Lung (tissue), 12 donors: ENCODE measurements around the gene IL34. TPM values are rescaled to one million over a fixed set of nuclear protein-coding genes. Genes with fewer than 3 reads are reported as not detected.

Experiments used
- ATAC-seq: fragments of 200-7000 bp; cut with Tn5 transposase; one replicate; pipeline ENCODE4 v1.9.1; 2020; ENCODE audit warnings: moderate number of reproducible peaks; ENCODE audit not compliant: insufficient read depth, low FRiP score
- DNase-seq, 3 donors: peaks; one replicate each; pipeline ENCODE4 v3.0.0-alpha.2; 2013 to 2017
- H3K27ac ChIP-seq, 2 donors: one replicate each; pipeline ENCODE4 v1.5.1; 2013; ENCODE audit warnings: mild to moderate bottlenecking in 2 of 2, moderate library complexity in 2 of 2, control low read depth in 1 of 2, inconsistent platforms in 1 of 2, low read depth in 1 of 2, low read length in 1 of 2
- H3K27me3 ChIP-seq, 3 donors: one replicate each; pipeline ENCODE4 v1.5.1; 2013; ENCODE audit warnings: low read length in 2 of 3; ENCODE audit not compliant: control insufficient read depth in 3 of 3, insufficient read depth in 3 of 3
- H3K36me3 ChIP-seq, 4 donors: one replicate each; pipeline ENCODE4 v1.5.1; 2013; ENCODE audit warnings: low read length in 4 of 4, mild to moderate bottlenecking in 1 of 4, moderate library complexity in 1 of 4; ENCODE audit not compliant: control insufficient read depth in 4 of 4, insufficient read depth in 4 of 4
- H3K4me1 ChIP-seq, 5 donors: one replicate each; pipeline ENCODE4 v1.5.1; 2013; ENCODE audit warnings: low read length in 5 of 5, mild to moderate bottlenecking in 2 of 5, moderate library complexity in 1 of 5; ENCODE audit not compliant: control insufficient read depth in 5 of 5, insufficient read depth in 5 of 5
- H3K4me3 ChIP-seq: one replicate; pipeline ENCODE4 v1.5.1; 2013; ENCODE audit warnings: mild to moderate bottlenecking, control low read depth, moderate library complexity
- H3K9ac ChIP-seq, 2 donors: one replicate each; pipeline ENCODE4 v1.5.1; 2013; ENCODE audit warnings: low read length in 2 of 2, control low read depth in 1 of 2; ENCODE audit not compliant: insufficient read depth in 1 of 2
- H3K9me3 ChIP-seq, 4 donors: one replicate each; pipeline ENCODE4 v1.5.1; 2013; ENCODE audit warnings: low read length in 3 of 4, mild to moderate bottlenecking in 1 of 4, moderate library complexity in 1 of 4; ENCODE audit not compliant: control insufficient read depth in 4 of 4, insufficient read depth in 3 of 4
- CTCF ChIP-seq: IDR thresholded peaks from 2 replicates; pipeline ENCODE4 v1.5.1; 2012; ENCODE audit warnings: mild to moderate bottlenecking; ENCODE audit errors: control extremely low read depth, extremely low read depth
- WGBS, 2 donors: extraction: QIAGEN DNeasy Blood & Tissue Kit; methylation state at CpG; one replicate each; pipeline ENCODE4 v1.1.7; 2013; 5-methylcytosine and 5-hydroxymethylcytosine counted together
- polyA plus RNA-seq, 2 donors: library from polyadenylated mRNA; stranded (reverse); fragments of 200-250 nt; gene quantifications; one replicate each; pipeline ENCODE4 v1.2.1, GENCODE V29; 2013
- total RNA-seq, 2 donors: library from RNA; depleted of rRNA in 1 of 2; stranded (reverse); fragments of >200 nt in 1 of 2; gene quantifications; one replicate each; pipeline ENCODE4 v1.2.1, GENCODE V29; 2014 to 2021
- donor health status: control.
- donor health status: control.
- donor health status: Bipolar disorder and iron deficiency.
- donor health status: healthy.
- donor health status: DM: yes; HTN: yes; CAD: no.

IL34 gene
- total and polyA plus RNA-seq, 4 donors = 1.5 to 13.0 (median 7.1) TPM

DNA sequence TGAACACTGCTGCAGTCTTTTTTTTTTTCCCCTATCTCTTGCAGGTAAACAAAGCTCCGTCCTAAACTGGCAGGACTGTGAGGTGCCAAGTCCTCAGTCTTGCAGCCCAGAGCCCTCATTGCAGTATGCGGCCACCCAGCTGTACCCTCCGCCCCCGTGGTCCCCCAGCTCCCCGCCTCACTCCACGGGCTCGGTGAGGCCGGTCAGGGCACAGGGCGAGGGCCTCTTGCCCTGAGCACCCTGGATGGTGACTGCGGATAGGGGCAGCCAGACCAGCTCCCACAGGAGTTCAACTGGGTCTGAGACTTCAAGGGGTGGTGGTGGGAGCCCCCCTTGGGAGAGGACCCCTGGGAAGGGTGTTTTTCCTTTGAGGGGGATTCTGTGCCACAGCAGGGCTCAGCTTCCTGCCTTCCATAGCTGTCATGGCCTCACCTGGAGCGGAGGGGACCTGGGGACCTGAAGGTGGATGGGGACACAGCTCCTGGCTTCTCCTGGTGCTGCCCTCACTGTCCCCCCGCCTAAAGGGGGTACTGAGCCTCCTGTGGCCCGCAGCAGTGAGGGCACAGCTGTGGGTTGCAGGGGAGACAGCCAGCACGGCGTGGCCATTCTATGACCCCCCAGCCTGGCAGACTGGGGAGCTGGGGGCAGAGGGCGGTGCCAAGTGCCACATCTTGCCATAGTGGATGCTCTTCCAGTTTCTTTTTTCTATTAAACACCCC lies 13.8 kb downstream of the IL34 start:
- 77% methylated on average over 16 of the region's 16 CpGs for WGBS, 2 donors
- H3K4me1 ChIP-seq = no peaks in the 10 kb centered on the region
- H3K27ac ChIP-seq = no peak overlapping the region
- H3K9me3 ChIP-seq = no peaks in the 10 kb centered on the region
- no peaks in the 10 kb centered on the region for H3K27me3 ChIP-seq
- DNase-seq (no peak), ATAC-seq (no peak)
- H3K9ac ChIP-seq = no peak overlapping the region
- peaks cover 1 to 28% (median 15%) of the 10 kb centered on the region in 4 donors for H3K36me3 ChIP-seq
- no peak overlapping the region for H3K4me3 ChIP-seq
- TF ChIP-seq CTCF = no peak

- TF ChIP-seq CTCF = no peak
- WGBS, 2 donors = 63 to 64% methylated on average over 6 to 7 of the region's 7 CpGs
- H3K4me3 ChIP-seq = no peak overlapping the region
- H3K9ac ChIP-seq = no peak overlapping the region
- H3K27ac ChIP-seq = no peak overlapping the region
- peaks cover 5 to 35% (median 18%) of the 10 kb centered on the region in 4 donors for H3K36me3 ChIP-seq
- no peaks in the 10 kb centered on the region for H3K9me3 ChIP-seq
- DNase-seq (no peak), ATAC-seq (no peak)
- no peaks in the 10 kb centered on the region for H3K4me1 ChIP-seq
- H3K27me3 ChIP-seq = no peaks in the 10 kb centered on the region
These were observed 14.5 kb downstream of the IL34 start for GRCh38 chr16:70660672-70661350.

- Histone ChIP-seq H3K9ac (no peak overlapping the region), H3K27me3 (no peaks in the 10 kb centered on the region), H3K27ac (no peak overlapping the region), H3K4me3 (no peak overlapping the region), H3K4me1 (no peaks in the 10 kb centered on the region), H3K9me3 (no peaks in the 10 kb centered on the region), H3K36me3 (peaks cover 11 to 42% (median 21%) of the 10 kb centered on the region in 4 donors)
- WGBS, 2 donors = 80 to 82% methylated on average over 16 to 17 of the region's 17 CpGs
- no peak for TF ChIP-seq CTCF
- ATAC-seq (no peak), DNase-seq (no peak)
These were observed 15.2 kb downstream of the IL34 start for GRCh38 chr16:70661534-70661917.
